Upper lobe of right lung (tissue), 1 donor: ENCODE data around the gene MLIP. TPM values are rescaled to one million over a fixed set of nuclear protein-coding genes. Genes with fewer than 3 reads are reported as not detected.
"Not testable (repeated sequence)": the region's sequence is repeated elsewhere in the genome, so short reads cannot be mapped to it uniquely, and the experiment has no call there.

Experiments
- ATAC-seq: fragments of 200-7000 bp; cut with Tn5 transposase; one replicate; pipeline ENCODE4 v1.9.1; 2020; ENCODE audit warnings: mild to moderate bottlenecking, moderate library complexity
- DNase-seq: peaks from one replicate; pipeline ENCODE4 v3.0.0-alpha.2; 2020
- H3K27ac ChIP-seq: fragments of 200-600 bp; one replicate; pipeline ENCODE4 v1.8.0; 2022
- H3K27me3 ChIP-seq: fragments of 200-600 bp; one replicate; pipeline ENCODE4 v1.8.0; 2022; ENCODE audit warnings: mild to moderate bottlenecking
- H3K36me3 ChIP-seq: fragments of 200-600 bp; one replicate; pipeline ENCODE4 v1.8.0; 2022
- H3K4me1 ChIP-seq: fragments of 200-600 bp; one replicate; pipeline ENCODE4 v1.8.0; 2022
- H3K4me3 ChIP-seq: fragments of 200-600 bp; one replicate; pipeline ENCODE4 v1.8.0; 2022; ENCODE audit warnings: mild to moderate bottlenecking
- H3K9me3 ChIP-seq: fragments of 200-600 bp; one replicate; pipeline ENCODE4 v1.8.0; 2022
- CTCF ChIP-seq: fragments of 200-600 bp; IDR thresholded peaks from one replicate; pipeline ENCODE4 v1.8.0; 2022; ENCODE audit warnings: antibody characterized with exemption
- intact Hi-C: fragments of 100-400 bp; cut with DNase I; formaldehyde crosslinking; loops from one replicate; pipeline ENCODE4 v1.11.0; 2022
- total RNA-seq: library from RNA; stranded (reverse); fragmentation: NEBNext Ultra II Directional; extraction: Animal tissue kit (Norgen Biotek cat#: 25700); gene quantifications from one replicate; pipeline ENCODE4 v1.2.1, GENCODE V29; 2021
- donor health status: DM: no; HTN: yes; CAD: no; lungs with severe emphysema.

MLIP gene
- total RNA-seq, 1 donor from 2014 or later, result 0.20 TPM

GRCh38 chr6:54072635-54073313, 38.5 kb upstream of the MLIP start:
- Histone ChIP-seq H3K4me3 (no peak overlapping the region), H3K27ac (no peak overlapping the region), H3K9me3 (no peaks in the 10 kb centered on the region), H3K27me3 (no peaks in the 10 kb centered on the region), H3K4me1 (no peaks in the 10 kb centered on the region), H3K36me3 (no peaks in the 10 kb centered on the region)
- intact Hi-C loops, result no loop called here
- ATAC-seq, result no peak
- no peak for DNase-seq
- TF ChIP-seq CTCF, result no peak

GRCh38 chr6:54073487-54073886, 37.8 kb upstream of the MLIP start:
- intact Hi-C loops, result no loop called here
- H3K4me1 ChIP-seq, result no peaks in the 10 kb centered on the region

GRCh38 chr6:54074109-54074508, 37.1 kb upstream of the MLIP start:
- no peak for ATAC-seq
- intact Hi-C loops, result no loop called here

More at GRCh38 chr6:54073487-54073886, 37.8 kb upstream of the MLIP start:
- no peak overlapping the region for H3K4me3 ChIP-seq
- no peak overlapping the region for H3K27ac ChIP-seq
- TF ChIP-seq CTCF, result no peak
- DNase-seq (no peak), ATAC-seq (no peak)
- no peaks in the 10 kb centered on the region for H3K36me3 ChIP-seq
- H3K27me3 ChIP-seq, result no peaks in the 10 kb centered on the region
- no peaks in the 10 kb centered on the region for H3K9me3 ChIP-seq

GRCh38 chr6:54074578-54075195, 36.6 kb upstream of the MLIP start:
- no peak for TF ChIP-seq CTCF
- Histone ChIP-seq H3K4me1 (no peaks in the 10 kb centered on the region), H3K36me3 (no peaks in the 10 kb centered on the region), H3K27ac (no peak overlapping the region), H3K4me3 (no peak overlapping the region), H3K9me3 (no peaks in the 10 kb centered on the region), H3K27me3 (no peaks in the 10 kb centered on the region)
- DNase-seq (no peak), ATAC-seq (no peak)
- intact Hi-C loops, result no loop called here

More at GRCh38 chr6:54074109-54074508, 37.1 kb upstream of the MLIP start:
- no peak for TF ChIP-seq CTCF
- Histone ChIP-seq H3K4me3 (no peak overlapping the region), H3K4me1 (no peaks in the 10 kb centered on the region), H3K27me3 (no peaks in the 10 kb centered on the region), H3K27ac (no peak overlapping the region), H3K9me3 (no peaks in the 10 kb centered on the region), H3K36me3 (no peaks in the 10 kb centered on the region)
- no peak for DNase-seq

GRCh38 chr6:54076159-54076789, 35.0 kb upstream of the MLIP start:
- no peaks in the 10 kb centered on the region for H3K9me3 ChIP-seq
- no peak overlapping the region for H3K27ac ChIP-seq
- DNase-seq (no peak), ATAC-seq (no peak)
- no peaks in the 10 kb centered on the region for H3K27me3 ChIP-seq
- no peaks in the 10 kb centered on the region for H3K4me1 ChIP-seq
- no peaks in the 10 kb centered on the region for H3K36me3 ChIP-seq
- no peak for TF ChIP-seq CTCF
- no peak overlapping the region for H3K4me3 ChIP-seq
- intact Hi-C loops, result no loop called here

- H3K27ac ChIP-seq, H3K27me3 ChIP-seq, H3K36me3 ChIP-seq, H3K9me3 ChIP-seq, intact Hi-C loops, ATAC-seq, H3K4me3 ChIP-seq, H3K4me1 ChIP-seq, DNase-seq: not testable (repeated sequence)
Measured at GRCh38 chr6:54081499-54081898, 29.7 kb upstream of the MLIP start.
